ENCODE measurements around the gene S100A6.

DNA sequence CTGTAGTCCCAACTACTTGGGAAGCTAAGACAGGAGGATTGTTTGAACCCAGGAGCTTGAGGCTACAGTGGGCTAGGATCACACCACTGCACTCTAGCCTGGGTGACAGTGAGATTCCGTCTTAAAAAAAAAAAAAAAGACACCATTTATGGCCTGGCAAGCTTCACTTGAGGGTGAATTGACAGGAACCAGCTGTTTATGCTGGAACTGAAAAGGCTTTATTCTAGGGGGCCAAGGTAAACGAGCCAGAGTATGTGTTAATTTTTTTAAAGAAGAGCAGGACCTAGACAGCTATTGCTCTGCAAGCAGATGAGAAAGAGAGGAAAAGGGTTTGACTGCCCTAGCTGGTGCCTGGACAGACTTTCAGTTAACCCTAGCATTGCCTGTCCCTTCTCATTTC, 37.0 kb downstream of the S100A6 start:
- TF ChIP-seq, protein P1, sequence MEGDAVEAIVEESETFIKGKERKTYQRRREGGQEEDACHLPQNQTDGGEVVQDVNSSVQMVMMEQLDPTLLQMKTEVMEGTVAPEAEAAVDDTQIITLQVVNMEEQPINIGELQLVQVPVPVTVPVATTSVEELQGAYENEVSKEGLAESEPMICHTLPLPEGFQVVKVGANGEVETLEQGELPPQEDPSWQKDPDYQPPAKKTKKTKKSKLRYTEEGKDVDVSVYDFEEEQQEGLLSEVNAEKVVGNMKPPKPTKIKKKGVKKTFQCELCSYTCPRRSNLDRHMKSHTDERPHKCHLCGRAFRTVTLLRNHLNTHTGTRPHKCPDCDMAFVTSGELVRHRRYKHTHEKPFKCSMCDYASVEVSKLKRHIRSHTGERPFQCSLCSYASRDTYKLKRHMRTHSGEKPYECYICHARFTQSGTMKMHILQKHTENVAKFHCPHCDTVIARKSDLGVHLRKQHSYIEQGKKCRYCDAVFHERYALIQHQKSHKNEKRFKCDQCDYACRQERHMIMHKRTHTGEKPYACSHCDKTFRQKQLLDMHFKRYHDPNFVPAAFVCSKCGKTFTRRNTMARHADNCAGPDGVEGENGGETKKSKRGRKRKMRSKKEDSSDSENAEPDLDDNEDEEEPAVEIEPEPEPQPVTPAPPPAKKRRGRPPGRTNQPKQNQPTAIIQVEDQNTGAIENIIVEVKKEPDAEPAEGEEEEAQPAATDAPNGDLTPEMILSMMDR (conservative IDR thresholded peaks at IDR 0.05 in 1 of 2, IDR thresholded peaks at IDR 0.05 in 1 of 2; ENCODE audit: extremely low read depth in 1 of 2, insufficient read depth in 1 of 2, low read depth in 1 of 2, low read length in 2 of 2), result no peak
- no peak for TF ChIP-seq EZH2 (IDR thresholded peaks at IDR 0.05; ENCODE audit: borderline replicate concordance, low read length)

Measured in mammary epithelial cell (primary cell).